ENCODE data around the gene RELN.
"Not testable (repeated sequence)": the region's sequence is repeated elsewhere in the genome, so short reads cannot be mapped to it uniquely, and the experiment has no call there.

The RELN gene

GRCh38 chr7:103824251-103824650, 165.2 kb downstream of the RELN start:
- DNase-seq = no peak

GRCh38 chr7:103823084-103823483, 166.4 kb downstream of the RELN start:
- no peak for DNase-seq

GRCh38 chr7:103821092-103821491, 168.4 kb downstream of the RELN start:
- DNase-seq = no peak

- not testable (repeated sequence) for DNase-seq
These were observed 173.5 kb downstream of the RELN start for GRCh38 chr7:103815972-103816371.

GRCh38 chr7:103813970-103814369, 175.5 kb downstream of the RELN start:
- DNase-seq = no peak

GRCh38 chr7:103811997-103812396, 177.5 kb downstream of the RELN start:
- DNase-seq = peak; percentile 4

GRCh38 chr7:103811290-103811689, 178.2 kb downstream of the RELN start:
- no peak for DNase-seq

GRCh38 chr7:103810112-103810744, 179.2 kb downstream of the RELN start:
- no peak for DNase-seq

- no peak for DNase-seq
These were observed 180.0 kb downstream of the RELN start for GRCh38 chr7:103809229-103809994.

- DNase-seq = no peak
These were observed 184.1 kb downstream of the RELN start for GRCh38 chr7:103805346-103805745.

GRCh38 chr7:103803631-103804030, 185.8 kb downstream of the RELN start:
- no peak for DNase-seq

- DNase-seq = no peak
These were observed 190.2 kb downstream of the RELN start for GRCh38 chr7:103799298-103799697.

GRCh38 chr7:103797647-103798307, 191.7 kb downstream of the RELN start:
- DNase-seq = no peak

- DNase-seq = no peak
These were observed 193.0 kb downstream of the RELN start for GRCh38 chr7:103796327-103796962.

GRCh38 chr7:103795787-103796186, 193.7 kb downstream of the RELN start:
- peak; percentile 26 for DNase-seq

- DNase-seq = no peak
These were observed 194.4 kb downstream of the RELN start for GRCh38 chr7:103795107-103795506.

- DNase-seq = no peak
These were observed 195.0 kb downstream of the RELN start for GRCh38 chr7:103794424-103794823.

GRCh38 chr7:103793614-103794013, 195.8 kb downstream of the RELN start:
- no peak for DNase-seq

GRCh38 chr7:103791894-103792293, 197.6 kb downstream of the RELN start:
- no peak for DNase-seq

- DNase-seq = not testable (repeated sequence)
These were observed 202.4 kb downstream of the RELN start for GRCh38 chr7:103787041-103787440.

GRCh38 chr7:103784646-103785286, 204.7 kb downstream of the RELN start:
- no peak for DNase-seq

- DNase-seq = no peak
These were observed 208.0 kb downstream of the RELN start for GRCh38 chr7:103781409-103781808.

GRCh38 chr7:103780561-103780960, 208.9 kb downstream of the RELN start:
- DNase-seq = not testable (repeated sequence)

Measured in NCI-H345 (cell line).